ENCODE measurements around the gene IFNA7. TPM values are rescaled to one million over a fixed set of nuclear protein-coding genes. Genes with fewer than 3 reads are reported as not detected.
"Not testable (repeated sequence)": the region's sequence is repeated elsewhere in the genome, so short reads cannot be mapped to it uniquely, and the experiment has no call there.

Gene IFNA7
- total RNA-seq, 4 donors from 2014 or later = not detected

- no peaks in the 10 kb centered on the region for H3K4me1 ChIP-seq
- no peaks in the 10 kb centered on the region for H3K27me3 ChIP-seq
- no peak overlapping the region for H3K4me3 ChIP-seq
- H3K36me3 ChIP-seq = no peaks in the 10 kb centered on the region
- no peaks in the 10 kb centered on the region for H3K9me3 ChIP-seq
- no peak for TF ChIP-seq CTCF (IDR thresholded peaks at IDR 0.05)
- no peak for TF ChIP-seq POLR2A (IDR thresholded peaks at IDR 0.05)
- no peak overlapping the region for H3K27ac ChIP-seq
- no peak for DNase-seq
Observed at GRCh38 chr9:21174671-21175070, 27.3 kb downstream of the IFNA7 start.

GRCh38 chr9:21172156-21172555 lies 29.8 kb downstream of the IFNA7 start:
- no peaks in the 10 kb centered on the region for H3K9me3 ChIP-seq
- H3K27ac ChIP-seq = no peak overlapping the region
- no peaks in the 10 kb centered on the region for H3K36me3 ChIP-seq
- no peak overlapping the region for H3K4me3 ChIP-seq
- DNase-seq = no peak
- no peaks in the 10 kb centered on the region for H3K27me3 ChIP-seq
- H3K4me1 ChIP-seq = no peaks in the 10 kb centered on the region
- no peak for TF ChIP-seq CTCF (IDR thresholded peaks at IDR 0.05)
- no peak for TF ChIP-seq POLR2A (IDR thresholded peaks at IDR 0.05)

- Histone ChIP-seq H3K27ac (no peak overlapping the region), H3K36me3 (no peaks in the 10 kb centered on the region), H3K4me1 (no peaks in the 10 kb centered on the region), H3K27me3 (no peaks in the 10 kb centered on the region), H3K4me3 (no peak overlapping the region), H3K9me3 (no peaks in the 10 kb centered on the region)
- TF ChIP-seq POLR2A (IDR thresholded peaks at IDR 0.05) (no peak), CTCF (IDR thresholded peaks at IDR 0.05) (no peak)
- DNase-seq = no peak
Observed at GRCh38 chr9:21171351-21171750, 30.7 kb downstream of the IFNA7 start.

- not testable (repeated sequence) for H3K9me3 ChIP-seq, H3K27ac ChIP-seq, H3K4me1 ChIP-seq, H3K36me3 ChIP-seq, H3K27me3 ChIP-seq, DNase-seq, H3K4me3 ChIP-seq
Observed at GRCh38 chr9:21166560-21166959, 35.4 kb downstream of the IFNA7 start, which contains the start of gene IFNA21. TSS of gene IFNA21 (minus strand) at chr9:21166660. CDS start at chr9:21166612, 48 bp downstream.

GRCh38 chr9:21165516-21165915 lies 36.5 kb downstream of the IFNA7 start:
- H3K27me3 ChIP-seq = no peaks in the 10 kb centered on the region
- no peak overlapping the region for H3K27ac ChIP-seq
- H3K4me3 ChIP-seq = no peak overlapping the region
- H3K36me3 ChIP-seq = no peaks in the 10 kb centered on the region
- TF ChIP-seq POLR2A (IDR thresholded peaks at IDR 0.05) (no peak), CTCF (IDR thresholded peaks at IDR 0.05) (no peak)
- no peaks in the 10 kb centered on the region for H3K4me1 ChIP-seq
- DNase-seq = no peak
- no peaks in the 10 kb centered on the region for H3K9me3 ChIP-seq

GRCh38 chr9:21160178-21160577 lies 41.8 kb downstream of the IFNA7 start:
- DNase-seq = peak in 2 of 3 donors; percentile 28 to 71

More at GRCh38 chr9:21160178-21160577, 41.8 kb downstream of the IFNA7 start:
- Histone ChIP-seq H3K36me3 (no peaks in the 10 kb centered on the region), H3K27ac (no peak overlapping the region), H3K4me1 (no peaks in the 10 kb centered on the region), H3K27me3 (no peaks in the 10 kb centered on the region), H3K4me3 (no peak overlapping the region), H3K9me3 (no peaks in the 10 kb centered on the region)
- TF ChIP-seq CTCF (IDR thresholded peaks at IDR 0.05) = no peak
- no peak for TF ChIP-seq POLR2A (IDR thresholded peaks at IDR 0.05)

Measured in Peyer's patch (tissue), 4 donors.